Measurements from ENCODE around the gene FBXW10B.
"Not testable (repeated sequence)": the region's sequence is repeated elsewhere in the genome, so short reads cannot be mapped to it uniquely, and the experiment has no call there.

- TF ChIP-seq POLR2A, POLR2AphosphoS5, SPI1 (IDR thresholded peaks at IDR 0.05; ENCODE audit: low read depth, low read length): not testable (repeated sequence)
Measured at GRCh38 chr17:15622124-15622523, 2.6 kb upstream of the FBXW10B start.
